Tibial nerve (tissue), 4 donors: Measurements from ENCODE around the gene MPP2.

Experiments used
- EP300 ChIP-seq, 2 donors: sonication (generic); formaldehyde crosslinking; IDR thresholded peaks; one replicate each; pipeline ENCODE4 v1.6.1; 2017; ENCODE audit warnings: antibody characterized with exemption in 2 of 2, mild to moderate bottlenecking in 1 of 2
- TF ChIP-seq, protein P1 (sequence below), 5 experiments: fragments of 200-600 bp in 3 of 5; fragments of 450-650 bp in 2 of 5; sonication (generic) in 3 of 5; IDR thresholded peaks; one replicate each; pipeline ENCODE4 v1.5.1; 2016 to 2019; ENCODE audit warnings: antibody characterized with exemption in 5 of 5, mild to moderate bottlenecking in 3 of 5, moderate library complexity in 2 of 5

DNA sequence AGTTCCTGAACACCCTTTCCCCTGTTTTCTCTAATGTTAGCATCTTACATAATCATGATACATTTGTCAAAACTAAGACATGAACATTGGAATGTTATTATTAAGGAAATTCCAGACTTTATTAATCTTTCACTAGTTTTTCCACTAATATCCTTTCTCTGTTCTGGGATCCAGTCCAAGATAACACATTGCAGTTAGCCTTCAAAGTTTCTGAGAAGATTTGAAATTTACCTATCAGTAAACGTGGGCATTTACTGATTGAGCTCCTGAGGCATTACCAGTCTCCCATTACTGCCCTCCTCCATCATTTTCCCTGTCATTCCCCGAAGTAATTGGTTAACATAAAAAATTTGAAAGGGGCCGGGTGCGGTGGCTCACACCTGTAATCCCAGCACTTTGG is 66.1 kb downstream of the MPP2 start:
- TF ChIP-seq, protein P1, sequence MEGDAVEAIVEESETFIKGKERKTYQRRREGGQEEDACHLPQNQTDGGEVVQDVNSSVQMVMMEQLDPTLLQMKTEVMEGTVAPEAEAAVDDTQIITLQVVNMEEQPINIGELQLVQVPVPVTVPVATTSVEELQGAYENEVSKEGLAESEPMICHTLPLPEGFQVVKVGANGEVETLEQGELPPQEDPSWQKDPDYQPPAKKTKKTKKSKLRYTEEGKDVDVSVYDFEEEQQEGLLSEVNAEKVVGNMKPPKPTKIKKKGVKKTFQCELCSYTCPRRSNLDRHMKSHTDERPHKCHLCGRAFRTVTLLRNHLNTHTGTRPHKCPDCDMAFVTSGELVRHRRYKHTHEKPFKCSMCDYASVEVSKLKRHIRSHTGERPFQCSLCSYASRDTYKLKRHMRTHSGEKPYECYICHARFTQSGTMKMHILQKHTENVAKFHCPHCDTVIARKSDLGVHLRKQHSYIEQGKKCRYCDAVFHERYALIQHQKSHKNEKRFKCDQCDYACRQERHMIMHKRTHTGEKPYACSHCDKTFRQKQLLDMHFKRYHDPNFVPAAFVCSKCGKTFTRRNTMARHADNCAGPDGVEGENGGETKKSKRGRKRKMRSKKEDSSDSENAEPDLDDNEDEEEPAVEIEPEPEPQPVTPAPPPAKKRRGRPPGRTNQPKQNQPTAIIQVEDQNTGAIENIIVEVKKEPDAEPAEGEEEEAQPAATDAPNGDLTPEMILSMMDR (IDR thresholded peaks at IDR 0.05) = no peak
- no peak for TF ChIP-seq EP300 (IDR thresholded peaks at IDR 0.05)
